GM12801 (cell line): ENCODE results near the gene ESPN.

Experiments used
- CTCF ChIP-seq: IDR thresholded peaks from one replicate; pipeline ENCODE4 v1.5.1; 2011; ENCODE audit warnings: control low read depth; ENCODE audit not compliant: insufficient read length; ENCODE audit errors: extremely low read depth

ESPN gene

DNA sequence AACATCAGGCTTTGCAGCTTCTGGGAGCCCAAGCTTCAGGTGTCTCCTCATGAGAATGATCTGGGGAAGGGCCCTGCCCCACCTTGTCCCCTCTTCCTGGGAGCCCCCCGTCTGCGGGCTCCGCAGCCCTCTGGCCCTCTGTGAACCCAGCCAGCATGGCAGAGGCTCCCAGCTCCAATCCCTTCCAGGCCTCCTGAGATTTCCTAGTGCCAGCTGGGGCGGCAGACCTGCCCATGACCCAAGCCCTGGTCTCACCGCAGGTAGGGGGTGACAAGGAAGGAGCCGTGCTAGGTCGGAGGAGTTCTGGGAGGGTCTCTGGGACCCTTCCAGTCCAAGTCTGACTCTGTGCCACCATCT, 59.2 kb downstream of the ESPN start:
- no peak for TF ChIP-seq CTCF

DNA sequence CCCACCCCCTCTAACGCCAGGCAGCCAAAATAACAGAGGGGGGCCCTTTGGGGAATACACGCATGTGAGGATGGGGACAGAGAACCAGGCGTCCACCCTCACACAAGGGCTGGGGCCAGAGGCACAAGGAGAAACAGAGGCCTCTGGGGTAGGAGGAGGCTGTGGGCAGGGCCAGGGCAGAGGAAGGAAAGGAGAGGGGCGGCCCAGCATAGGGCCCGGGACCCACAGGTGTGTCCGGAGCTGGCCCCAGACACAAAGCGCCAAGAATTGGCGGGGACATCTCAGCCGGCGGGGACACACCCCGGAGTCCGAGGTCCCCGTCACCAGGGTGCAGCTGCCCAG, 60.2 kb downstream of the ESPN start:
- TF ChIP-seq CTCF, result no peak

GRCh38 chr1:6485168-6486101, 60.9 kb downstream of the ESPN start:
- TF ChIP-seq CTCF, result no peak

DNA sequence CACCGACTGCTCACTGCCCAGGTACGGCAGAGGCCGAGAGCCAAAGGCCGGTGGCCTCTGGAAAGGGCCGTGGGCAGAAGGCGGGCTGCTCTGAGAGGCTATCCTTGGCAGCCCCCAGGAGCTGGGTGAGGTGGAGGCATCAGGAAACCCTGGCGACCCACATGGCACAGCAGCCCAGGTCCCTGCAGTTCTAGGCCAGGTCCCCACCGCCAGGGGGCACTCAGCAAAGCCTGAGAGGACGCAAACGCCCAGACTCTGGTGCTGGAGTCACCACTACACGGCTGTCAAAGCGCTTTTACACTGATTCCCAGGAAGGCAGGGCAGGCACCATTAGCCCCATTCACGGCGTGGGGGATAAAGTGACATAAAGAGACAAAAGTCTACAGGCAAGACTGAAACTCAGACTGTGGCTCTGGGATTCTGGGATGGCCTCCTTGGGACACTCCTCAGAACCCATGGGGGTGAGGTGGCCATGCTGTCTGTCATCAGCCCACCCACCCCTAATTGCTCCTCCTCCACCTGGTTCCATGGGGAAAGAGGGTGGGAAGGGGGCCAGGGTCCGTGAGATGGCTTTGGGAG, 61.9 kb downstream of the ESPN start:
- TF ChIP-seq CTCF, result peak; percentile 89

DNA sequence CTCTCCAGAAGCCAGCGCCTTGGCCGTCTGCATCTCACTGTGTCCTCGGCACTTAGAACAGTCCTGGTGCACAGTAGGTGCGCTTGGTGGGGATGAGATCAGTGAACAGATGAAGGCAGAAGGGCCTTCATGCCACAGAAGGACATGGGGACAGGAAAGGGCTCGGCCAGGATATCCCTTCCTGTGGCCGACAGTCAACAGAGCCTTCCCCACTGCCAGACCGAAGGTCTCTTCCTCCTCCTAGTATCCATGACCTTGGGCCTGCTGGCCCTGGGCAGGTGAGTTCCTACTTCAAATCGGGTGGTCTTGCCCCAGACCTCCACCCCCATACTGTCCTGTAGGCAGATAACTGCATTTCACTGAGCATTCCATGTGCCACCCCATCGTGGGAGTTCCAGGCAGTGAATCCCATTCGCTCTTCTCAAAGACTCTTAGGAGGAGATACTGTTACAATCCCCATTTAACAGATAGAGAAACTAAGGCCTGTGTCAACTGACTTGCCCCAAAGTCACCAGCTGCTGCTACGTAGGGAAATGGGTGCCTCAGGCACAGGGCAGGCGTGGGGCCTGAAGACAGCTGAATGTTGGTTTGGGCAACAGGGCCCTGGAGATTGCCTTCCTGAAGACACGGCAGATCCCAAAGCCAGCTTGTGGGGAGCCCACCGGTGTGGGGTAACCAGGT, 63.4 kb downstream of the ESPN start:
- no peak for TF ChIP-seq CTCF

DNA sequence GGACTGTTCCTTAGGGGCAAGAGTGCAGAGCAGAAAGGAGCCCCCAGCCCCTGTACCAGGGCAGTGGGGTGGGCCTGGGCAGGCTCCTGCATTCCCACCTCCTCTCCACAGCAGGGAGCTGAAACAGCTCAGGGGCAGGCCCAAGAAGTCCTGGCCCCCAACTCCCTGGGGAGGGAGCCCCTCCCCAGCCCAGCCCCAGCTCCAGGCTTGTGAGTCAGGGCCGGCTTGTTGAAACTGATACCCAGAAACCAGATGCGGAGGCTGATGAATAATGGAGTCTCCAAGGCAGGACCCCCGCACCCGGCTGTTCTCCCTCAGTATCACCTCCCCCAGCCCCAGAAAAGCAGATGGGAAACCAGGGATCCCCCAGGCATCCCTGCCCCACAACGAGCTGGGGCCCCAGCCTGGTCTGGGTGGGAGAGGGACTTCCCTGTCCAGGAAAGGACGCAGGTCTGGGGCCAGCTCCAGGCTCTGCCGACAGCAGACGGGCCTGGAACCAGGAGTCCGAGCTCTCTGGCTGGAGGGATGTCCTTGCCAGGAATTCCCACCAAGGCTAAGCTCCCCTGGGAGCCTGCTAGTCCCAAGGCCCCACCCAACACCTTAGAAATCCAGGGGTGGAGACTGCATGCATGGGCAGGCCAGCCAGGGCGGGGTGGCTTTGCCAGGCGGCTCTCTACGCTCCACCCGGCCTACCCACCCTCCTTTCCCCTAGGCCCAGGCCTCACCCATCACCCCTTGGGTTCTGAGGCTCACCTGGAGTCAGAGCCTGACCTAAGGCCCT, 64.2 kb downstream of the ESPN start:
- TF ChIP-seq CTCF, result no peak

- no peak for TF ChIP-seq CTCF
Observed at GRCh38 chr1:6489383-6489765, 64.8 kb downstream of the ESPN start.
